Gastrocnemius medialis (tissue), 4 donors: ENCODE results near the gene DPH3.

Experiments used
- CTCF ChIP-seq, 5 experiments: fragments of 450-650 bp in 3 of 5; fragments of 200-600 bp in 2 of 5; sonication (generic) in 2 of 5; IDR thresholded peaks in 4 of 5; conservative IDR thresholded peaks in 1 of 5; 1 replicate in 4 of 5; 2 replicates in 1 of 5; pipeline ENCODE4 v1.5.1; 2016 to 2019; ENCODE audit warnings: antibody characterized with exemption in 5 of 5, mild to moderate bottlenecking in 3 of 5, moderate library complexity in 3 of 5
- POLR2A ChIP-seq, 2 donors: fragments of 450-650 bp; IDR thresholded peaks; one replicate each; pipeline ENCODE4 v1.6.1; 2017; ENCODE audit warnings: antibody characterized with exemption in 2 of 2, mild to moderate bottlenecking in 2 of 2, moderate library complexity in 2 of 2

GRCh38 chr3:16219777-16220176, 45.0 kb downstream of the DPH3 start:
- TF ChIP-seq CTCF (IDR thresholded peaks at IDR 0.05 in 4 of 5, conservative IDR thresholded peaks at IDR 0.05 in 1 of 5) (no peak), POLR2A (IDR thresholded peaks at IDR 0.05) (no peak)
